Retinal pigment epithelial cell (primary cell): ENCODE data around the gene EPHA1.

Experiments used
- DNase-seq: peaks from one replicate; pipeline ENCODE4 v3.0.0-alpha.2; 2010; ENCODE audit warnings: low read depth
- H3K4me3 ChIP-seq: 2 replicates; pipeline ENCODE4 v1.5.1; 2011; ENCODE audit warnings: mild to moderate bottlenecking, low read length, control low read depth, moderate library complexity
- TF ChIP-seq, protein P1 (sequence below): conservative IDR thresholded peaks from 2 replicates; pipeline ENCODE4 v1.5.1; 2011; ENCODE audit warnings: low read depth, low read length, control low read depth, inconsistent platforms

Gene EPHA1

DNA sequence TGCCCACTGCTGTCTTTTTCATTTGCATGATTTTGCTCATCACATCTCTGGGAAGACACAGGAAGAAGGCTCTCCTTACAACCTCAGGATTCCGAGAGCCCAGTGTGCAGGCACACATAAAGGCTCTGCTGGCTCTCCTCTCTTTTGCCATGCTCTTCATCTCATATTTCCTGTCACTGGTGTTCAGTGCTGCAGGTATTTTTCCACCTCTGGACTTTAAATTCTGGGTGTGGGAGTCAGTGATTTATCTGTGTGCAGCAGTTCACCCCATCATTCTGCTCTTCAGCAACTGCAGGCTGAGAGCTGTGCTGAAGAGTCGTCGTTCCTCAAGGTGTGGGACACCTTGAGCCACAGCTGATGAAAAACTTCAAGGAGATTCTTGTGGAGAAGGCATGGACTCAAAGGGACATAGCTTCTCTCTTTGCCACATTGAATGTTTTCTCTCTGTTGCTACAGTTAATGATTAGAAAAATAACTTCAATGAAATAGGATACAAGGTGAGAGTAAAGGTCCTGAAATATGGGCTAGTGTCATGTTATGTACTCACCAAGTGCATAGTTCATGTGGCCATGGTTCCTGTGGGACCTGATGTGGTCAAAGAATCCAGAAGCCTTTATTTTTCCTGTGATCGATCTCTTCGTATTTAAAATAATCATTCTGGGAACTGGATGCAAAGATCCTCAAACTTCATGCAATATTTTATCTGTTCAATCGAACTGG is 35.6 kb upstream of the EPHA1 start:
- no peak for DNase-seq
- H3K4me3 ChIP-seq = no peak overlapping the region
- TF ChIP-seq, protein P1, sequence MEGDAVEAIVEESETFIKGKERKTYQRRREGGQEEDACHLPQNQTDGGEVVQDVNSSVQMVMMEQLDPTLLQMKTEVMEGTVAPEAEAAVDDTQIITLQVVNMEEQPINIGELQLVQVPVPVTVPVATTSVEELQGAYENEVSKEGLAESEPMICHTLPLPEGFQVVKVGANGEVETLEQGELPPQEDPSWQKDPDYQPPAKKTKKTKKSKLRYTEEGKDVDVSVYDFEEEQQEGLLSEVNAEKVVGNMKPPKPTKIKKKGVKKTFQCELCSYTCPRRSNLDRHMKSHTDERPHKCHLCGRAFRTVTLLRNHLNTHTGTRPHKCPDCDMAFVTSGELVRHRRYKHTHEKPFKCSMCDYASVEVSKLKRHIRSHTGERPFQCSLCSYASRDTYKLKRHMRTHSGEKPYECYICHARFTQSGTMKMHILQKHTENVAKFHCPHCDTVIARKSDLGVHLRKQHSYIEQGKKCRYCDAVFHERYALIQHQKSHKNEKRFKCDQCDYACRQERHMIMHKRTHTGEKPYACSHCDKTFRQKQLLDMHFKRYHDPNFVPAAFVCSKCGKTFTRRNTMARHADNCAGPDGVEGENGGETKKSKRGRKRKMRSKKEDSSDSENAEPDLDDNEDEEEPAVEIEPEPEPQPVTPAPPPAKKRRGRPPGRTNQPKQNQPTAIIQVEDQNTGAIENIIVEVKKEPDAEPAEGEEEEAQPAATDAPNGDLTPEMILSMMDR = no peak

DNA sequence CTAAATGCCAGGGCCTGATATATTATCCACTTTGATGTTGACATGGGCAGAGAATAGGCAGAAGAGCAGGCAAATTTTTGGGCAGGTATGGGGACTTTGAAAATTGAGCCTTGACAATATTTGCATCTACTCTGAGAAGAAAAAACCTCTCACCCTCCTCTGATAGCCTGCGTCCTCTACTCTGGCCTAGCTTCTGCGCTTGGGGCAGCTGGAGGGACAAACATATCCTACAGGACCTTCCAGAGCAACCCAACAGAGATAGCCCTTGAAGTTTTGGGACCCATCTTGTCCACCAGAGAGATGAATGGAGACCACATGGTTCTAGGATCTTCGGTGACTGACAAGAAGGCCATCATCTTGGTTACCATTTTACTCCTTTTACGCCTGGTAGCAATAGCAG is 34.5 kb upstream of the EPHA1 start, which contains the start of gene TAS2R60:
TSS of gene TAS2R60 (plus strand) at position 301 of the 400 bp plus-strand sequence. CDS start at position 301, 0 bp downstream.
- no peak for DNase-seq
- H3K4me3 ChIP-seq = no peak within 1 kb of the TSS
- TF ChIP-seq, protein P1 = no peak

DNA sequence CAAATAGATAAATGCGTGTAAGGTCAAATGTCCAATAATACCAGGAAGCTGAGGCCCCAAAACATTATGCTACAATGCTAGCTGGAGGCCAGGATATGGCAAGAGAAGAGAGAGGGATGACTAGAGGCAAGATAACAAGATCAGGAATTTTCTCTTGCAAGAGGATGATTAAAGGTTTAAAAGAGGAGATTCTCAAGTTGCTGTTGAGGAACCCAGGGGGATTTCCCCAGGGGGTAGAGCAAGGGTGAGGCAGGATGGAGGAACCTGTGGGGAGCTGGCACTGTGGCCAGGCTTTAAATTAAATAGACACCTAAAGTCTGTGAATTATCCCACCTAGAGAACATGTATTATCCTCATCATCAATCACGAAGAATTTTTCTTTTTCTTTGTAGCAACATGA is 31.2 kb upstream of the EPHA1 start:
- TF ChIP-seq, protein P1 = no peak
- DNase-seq = no peak
- no peak overlapping the region for H3K4me3 ChIP-seq

DNA sequence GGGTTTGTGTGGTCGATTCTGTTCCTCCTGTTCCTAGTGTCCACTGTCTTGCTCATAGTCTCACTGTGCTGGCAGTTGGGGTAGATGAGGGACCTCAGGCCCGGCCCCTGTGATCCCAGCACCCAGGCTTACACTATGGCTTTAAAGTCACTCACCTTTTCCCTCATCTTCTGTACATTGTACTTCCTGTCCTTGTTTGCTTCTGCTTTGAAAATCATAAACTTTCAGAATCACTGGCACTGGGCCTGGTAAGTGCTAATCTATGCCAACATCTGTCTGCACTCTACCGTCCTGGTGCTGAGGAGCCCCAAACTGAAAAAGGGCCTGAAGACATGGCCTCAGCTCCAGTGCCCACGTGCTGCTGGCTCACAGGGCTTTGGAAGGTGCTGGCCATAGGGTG is 28.9 kb upstream of the EPHA1 start:
- H3K4me3 ChIP-seq = no peak overlapping the region
- DNase-seq = no peak
- TF ChIP-seq, protein P1 = no peak

DNA sequence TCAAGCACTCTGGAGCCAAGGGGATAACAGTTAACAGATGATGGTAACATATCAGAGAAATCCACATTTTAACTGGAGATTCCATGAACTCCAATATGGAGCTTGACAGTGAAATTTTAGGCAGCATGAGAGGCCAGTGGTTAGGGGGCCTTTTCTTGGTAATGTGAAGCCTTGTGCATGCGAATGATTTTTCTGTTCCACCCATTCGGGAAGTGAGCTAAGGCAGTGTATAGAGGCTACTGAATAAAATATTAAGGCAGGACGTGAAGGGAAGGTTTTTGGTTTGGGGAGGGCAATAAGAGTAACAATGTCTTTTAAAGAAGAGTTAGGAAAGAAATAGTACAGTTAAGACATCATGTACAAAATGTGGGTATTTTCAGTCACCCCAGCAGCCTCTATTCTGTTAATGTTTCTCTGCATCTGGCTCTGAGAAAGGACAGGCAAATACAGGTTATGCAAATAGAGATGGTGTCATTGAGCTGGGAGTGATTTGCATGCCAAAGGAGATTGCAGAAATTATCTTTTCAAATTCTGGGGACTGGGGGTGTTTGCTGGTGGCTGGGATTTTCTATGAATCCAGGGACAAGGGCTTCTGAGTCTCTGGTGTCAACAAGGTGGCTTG is 27.8 kb upstream of the EPHA1 start:
- no peak for DNase-seq
- TF ChIP-seq, protein P1 = no peak
- H3K4me3 ChIP-seq = no peak overlapping the region

DNA sequence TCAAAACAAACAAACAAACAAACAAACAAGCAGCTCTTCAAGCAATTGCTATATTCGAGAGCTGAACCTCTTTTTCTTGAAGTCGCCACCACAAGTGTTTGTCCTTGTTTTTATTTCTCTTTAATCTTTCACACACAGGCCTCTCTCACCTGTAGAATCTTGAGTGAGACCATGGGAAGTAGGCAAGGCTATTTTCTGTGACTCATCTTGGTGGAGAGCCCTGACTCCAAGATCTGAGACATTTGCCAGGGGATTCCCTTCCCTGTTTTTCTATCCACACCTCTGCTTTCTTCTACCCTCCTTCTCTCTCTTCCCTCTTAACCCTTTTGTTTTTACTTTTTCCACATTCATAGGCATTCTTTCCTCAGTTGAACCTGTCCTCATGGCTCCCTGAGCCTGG is 26.6 kb upstream of the EPHA1 start:
- no peak for DNase-seq
- H3K4me3 ChIP-seq = no peak overlapping the region
- TF ChIP-seq, protein P1 = no peak

DNA sequence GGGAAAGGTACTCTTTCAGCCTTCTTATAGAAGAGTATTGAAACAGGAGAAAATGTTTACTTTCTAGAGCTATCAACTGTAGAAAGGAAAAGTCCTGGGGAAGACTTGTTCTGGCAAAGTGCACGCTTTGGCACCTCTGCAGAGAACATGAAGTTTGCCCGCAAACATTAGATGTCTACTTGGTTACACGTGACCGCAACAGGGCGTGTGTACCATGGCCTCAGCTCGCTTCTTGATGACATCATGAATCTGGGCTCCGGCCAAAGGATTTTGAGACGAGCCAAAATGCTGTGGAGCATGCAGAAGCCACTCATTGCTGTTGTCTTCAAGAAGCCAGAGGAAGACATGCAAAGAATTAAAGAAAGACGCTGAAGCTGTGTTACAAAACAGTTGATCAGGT is 26.0 kb upstream of the EPHA1 start:
- TF ChIP-seq, protein P1 = no peak
- no peak overlapping the region for H3K4me3 ChIP-seq
- DNase-seq = no peak
